ENCODE data around the gene RTKN.

DNA sequence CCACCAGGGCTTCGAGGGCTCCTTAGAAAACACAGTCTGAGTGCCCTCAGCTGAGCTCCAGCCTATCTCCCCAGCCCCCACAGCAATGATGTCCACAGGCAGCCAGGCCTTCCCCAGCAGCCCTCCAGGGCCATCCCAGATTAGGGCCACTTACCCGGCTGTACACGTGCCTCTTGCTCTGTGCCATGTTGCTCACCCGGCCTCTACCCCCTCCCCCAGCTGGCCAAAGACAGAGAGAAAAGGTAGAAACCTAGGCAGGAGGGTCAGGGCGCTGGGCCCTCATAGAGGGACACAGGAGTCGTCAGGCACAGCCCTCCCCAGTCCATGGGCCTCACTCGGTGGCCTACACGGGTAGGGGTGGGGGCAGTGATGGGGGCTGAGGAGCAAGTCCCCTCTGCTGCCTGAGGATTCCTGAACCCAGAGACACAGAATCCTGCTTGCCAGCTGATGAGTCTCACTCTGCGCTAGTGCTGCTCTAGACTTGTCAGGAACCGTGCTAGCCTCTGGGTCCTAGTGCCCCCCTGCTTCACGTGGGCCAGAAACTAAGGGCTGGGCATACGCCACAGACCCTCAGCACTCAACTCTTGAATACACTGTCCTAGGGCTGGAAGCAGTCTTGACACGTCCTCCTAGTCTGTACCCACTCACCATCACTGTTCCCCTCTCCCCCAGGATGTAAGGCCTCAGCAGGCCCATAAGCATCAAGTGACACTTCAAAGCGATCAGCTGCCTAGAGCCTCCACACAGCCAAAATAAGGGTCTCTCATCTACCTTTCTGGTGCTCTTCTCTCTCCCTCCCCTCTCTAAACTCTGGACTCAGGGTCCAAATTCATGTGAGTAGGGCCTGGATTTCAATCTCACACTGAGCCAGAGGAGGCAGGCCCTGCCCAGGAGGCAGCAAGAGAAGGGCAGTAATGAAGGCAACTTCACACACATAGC lies 61.6 kb downstream of the RTKN start, which contains the start of gene DCTN1:
- no peak for TF ChIP-seq POLR2A (IDR thresholded peaks at IDR 0.05)
- TF ChIP-seq, protein P1, sequence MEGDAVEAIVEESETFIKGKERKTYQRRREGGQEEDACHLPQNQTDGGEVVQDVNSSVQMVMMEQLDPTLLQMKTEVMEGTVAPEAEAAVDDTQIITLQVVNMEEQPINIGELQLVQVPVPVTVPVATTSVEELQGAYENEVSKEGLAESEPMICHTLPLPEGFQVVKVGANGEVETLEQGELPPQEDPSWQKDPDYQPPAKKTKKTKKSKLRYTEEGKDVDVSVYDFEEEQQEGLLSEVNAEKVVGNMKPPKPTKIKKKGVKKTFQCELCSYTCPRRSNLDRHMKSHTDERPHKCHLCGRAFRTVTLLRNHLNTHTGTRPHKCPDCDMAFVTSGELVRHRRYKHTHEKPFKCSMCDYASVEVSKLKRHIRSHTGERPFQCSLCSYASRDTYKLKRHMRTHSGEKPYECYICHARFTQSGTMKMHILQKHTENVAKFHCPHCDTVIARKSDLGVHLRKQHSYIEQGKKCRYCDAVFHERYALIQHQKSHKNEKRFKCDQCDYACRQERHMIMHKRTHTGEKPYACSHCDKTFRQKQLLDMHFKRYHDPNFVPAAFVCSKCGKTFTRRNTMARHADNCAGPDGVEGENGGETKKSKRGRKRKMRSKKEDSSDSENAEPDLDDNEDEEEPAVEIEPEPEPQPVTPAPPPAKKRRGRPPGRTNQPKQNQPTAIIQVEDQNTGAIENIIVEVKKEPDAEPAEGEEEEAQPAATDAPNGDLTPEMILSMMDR (IDR thresholded peaks at IDR 0.05): no peak
